Stimulated activated CD8-positive, alpha-beta memory T cell treated with anti-CD3 and anti-CD28 coated beads, Interleukin-12 subunit alpha, Interleukin-12 subunit beta, amount 100 ng/mL, for 24 hours (primary cell): ENCODE data around the gene SOX13.

ENCODE experiments used
- DNase-seq: peaks from one replicate; pipeline ENCODE4 v3.0.0-alpha.2; 2020; ENCODE audit errors: extremely low read depth

Gene SOX13

DNA sequence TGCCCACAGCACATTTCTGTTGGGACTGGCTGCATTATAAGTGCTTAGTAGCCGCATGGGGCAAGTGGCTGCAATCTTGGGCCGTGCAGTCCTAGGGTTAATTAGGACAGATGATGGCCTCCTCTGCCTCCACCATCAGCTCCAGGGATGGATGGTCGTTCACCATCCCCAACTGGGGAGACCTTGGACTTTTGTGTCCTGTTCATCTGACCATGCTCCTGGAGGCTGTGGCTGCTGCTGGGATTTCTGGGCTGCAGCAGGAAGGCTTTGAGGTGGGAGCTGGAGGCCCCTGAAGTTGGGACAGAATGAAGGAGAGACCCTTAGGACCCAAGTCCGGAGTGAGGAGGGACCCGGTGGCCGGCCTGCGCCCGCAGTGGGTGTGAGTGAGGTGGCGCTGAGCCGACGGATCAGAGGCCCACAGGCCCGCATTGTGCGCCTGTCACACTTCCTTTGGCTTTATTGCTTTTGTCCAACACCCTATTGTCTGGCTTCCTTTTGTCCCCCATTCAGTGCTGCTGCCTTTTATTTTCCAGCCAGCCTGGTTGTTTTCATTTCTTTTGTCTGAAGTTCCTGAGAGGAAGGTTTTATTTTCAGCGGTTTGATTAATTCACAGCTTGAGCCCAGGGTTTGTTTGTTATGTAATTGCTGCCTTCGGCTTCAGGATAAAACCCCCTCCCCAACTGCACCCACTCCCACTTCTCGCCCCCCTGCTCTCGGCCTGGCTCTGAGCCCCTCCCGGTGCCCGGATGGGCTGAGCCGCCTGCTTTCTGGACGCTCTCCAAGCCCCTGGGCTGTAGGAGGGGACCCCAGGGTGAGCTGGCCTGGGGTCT, 35.6 kb downstream of the SOX13 start:
- no peak for DNase-seq

DNA sequence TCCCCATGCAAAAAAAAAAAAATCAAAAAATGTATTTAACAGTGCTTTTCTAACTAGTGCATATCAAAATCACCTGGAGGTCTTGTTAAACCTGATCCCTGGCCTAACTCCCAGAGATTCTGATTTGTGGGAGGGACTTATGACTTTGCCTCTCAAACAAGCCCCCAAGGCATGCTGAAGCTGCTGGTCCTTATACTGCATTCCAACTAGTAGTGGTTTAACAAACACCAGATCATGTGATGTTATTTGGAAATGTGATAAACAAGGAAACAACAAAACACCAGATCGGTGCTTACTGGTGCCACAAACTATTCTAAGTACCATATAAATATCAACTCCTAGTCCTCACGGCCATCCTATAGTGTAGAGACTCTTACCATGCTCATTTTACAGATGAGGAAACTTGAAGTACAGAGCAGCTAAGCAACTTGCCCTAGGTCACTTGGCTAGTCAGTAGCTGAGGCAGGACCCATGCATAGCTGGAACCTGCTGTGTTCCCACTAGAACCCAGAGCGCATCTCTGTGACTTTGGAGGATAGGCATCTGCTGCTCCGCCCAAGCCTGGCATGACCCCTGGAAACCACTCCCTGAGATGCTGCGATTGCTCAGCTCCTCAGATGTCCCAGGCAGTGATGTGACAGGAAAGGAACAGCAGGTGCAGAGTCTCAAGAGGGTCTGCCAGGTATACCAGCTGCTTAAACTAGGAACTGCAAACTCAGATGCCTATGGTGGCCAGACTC, 38.1 kb downstream of the SOX13 start:
- no peak for DNase-seq

- no peak for DNase-seq
Measured at GRCh38 chr1:204112876-204113730, 40.2 kb downstream of the SOX13 start.

GRCh38 chr1:204113896-204114295, 41.0 kb downstream of the SOX13 start:
- no peak for DNase-seq

DNA sequence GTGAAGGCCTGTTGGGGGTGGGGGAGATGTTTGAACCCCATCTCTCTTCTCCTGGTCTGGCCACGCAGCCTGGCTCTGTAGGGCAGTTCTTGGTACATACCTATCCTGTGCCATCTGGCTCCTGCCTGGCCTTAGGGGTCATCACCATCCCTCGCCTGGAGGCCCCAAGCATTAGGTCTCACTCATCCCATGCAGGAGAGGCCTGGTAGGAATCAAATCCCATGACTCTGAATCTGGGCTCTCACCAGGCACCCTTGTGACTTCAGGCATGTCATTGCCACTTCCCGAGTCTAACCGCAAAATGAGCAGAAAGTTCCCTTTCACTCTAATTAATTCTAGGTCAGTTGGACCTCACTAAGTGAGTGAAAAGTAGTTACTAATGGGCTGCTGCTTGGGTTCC, 41.7 kb downstream of the SOX13 start:
- DNase-seq: no peak

GRCh38 chr1:204115116-204115515, 42.2 kb downstream of the SOX13 start:
- no peak for DNase-seq

GRCh38 chr1:204116539-204116938, 43.6 kb downstream of the SOX13 start:
- DNase-seq: no peak

- DNase-seq: no peak
Measured at GRCh38 chr1:204121840-204122555, 49.1 kb downstream of the SOX13 start.

DNA sequence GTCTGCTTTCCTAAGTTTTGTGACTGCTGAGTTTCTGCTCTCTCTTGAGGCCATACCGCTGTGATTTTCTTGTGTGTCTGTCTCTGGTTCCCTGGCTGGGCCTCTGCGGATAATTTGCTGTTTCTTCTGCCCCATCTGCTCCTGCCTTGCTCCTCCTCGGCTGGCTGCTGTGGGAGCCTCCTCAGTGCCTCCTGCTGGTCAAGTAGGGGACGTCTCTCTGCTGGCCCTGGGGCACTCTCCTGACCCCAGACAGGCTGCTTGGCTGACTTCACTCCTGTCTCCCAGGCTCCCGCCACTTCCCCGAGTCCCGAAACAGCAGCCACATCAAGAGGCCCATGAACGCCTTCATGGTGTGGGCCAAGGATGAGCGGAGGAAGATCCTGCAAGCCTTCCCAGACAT, 50.5 kb downstream of the SOX13 start:
- no peak for DNase-seq

GRCh38 chr1:204124639-204125038, 51.7 kb downstream of the SOX13 start:
- no peak for DNase-seq

- DNase-seq: no peak
Measured at GRCh38 chr1:204125759-204126351, 52.9 kb downstream of the SOX13 start.

GRCh38 chr1:204126386-204126785, 53.5 kb downstream of the SOX13 start:
- no peak for DNase-seq

DNA sequence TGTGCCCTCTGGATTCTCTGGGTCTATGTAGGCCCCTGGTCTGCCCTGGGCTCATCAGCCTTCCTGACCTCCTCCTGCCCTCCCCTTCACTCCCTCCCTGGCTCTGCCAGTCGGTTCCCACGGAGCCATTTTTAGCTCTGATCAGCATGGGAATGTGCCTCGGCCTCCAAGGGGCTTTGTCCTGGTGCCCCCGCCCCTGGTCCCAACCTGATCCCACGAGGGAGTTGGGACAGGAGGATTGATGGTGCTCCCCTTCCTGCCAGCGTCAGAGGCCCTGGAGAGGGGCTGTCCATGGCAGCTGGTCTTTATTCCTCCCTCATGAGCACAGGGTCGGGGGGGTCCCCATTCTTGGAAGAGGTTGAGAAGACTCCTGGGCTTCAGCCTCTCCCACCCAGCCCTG, 54.0 kb downstream of the SOX13 start:
- DNase-seq: no peak

DNA sequence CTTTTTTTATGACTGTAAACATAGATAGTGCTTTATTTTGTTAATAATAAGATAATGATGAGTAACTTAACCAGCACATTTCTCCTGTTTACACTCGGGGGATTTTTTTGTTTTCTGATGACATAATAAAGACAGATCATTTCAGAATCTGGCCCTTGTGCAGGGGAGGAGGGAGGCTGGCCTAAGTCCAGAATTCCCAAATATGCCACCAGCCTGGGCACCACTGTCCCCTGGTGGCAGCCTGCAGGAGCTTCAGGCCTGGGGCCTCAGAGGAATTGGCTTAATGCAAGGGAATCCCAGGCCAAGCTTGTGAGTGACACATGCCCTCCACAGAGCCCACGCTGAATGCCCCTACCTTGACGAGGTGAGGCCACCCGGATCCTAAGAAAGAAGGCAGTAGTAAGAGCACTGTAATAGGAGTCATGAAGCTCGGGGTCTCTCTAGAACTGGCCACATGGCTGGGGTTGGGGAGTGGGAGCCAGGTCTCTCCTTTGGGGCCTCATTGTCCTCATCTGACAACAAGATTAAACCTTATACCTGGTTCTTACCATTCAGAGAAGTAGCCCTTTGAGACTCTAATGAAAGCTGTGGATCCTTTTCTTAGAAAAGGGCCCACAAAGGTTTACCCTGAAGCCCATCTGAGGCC, 54.8 kb downstream of the SOX13 start:
- no peak for DNase-seq

DNA sequence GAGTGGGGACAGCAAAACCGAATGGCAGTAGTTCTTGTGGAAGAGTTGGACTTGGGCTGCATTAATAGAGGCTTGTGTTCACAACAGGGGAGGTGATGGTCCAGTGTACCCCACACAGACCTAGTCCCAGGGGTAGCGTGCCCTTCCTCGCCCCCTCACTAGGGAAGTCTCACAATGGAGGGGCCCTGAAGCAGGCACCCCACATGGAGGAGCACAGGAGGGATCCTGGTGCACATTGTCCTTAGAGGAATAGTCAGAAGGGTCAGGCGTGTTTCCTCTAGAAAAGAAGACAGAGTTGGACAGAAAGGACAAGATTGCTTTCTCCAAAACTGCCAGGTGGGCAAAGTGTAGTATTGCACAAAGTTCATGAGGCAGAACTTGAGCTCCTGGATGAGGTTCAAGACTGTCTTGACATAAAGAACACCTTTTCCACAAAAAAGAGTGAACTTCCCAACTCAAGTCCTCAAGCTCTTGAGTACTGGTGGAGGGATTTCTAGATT, 55.6 kb downstream of the SOX13 start:
- no peak for DNase-seq

DNA sequence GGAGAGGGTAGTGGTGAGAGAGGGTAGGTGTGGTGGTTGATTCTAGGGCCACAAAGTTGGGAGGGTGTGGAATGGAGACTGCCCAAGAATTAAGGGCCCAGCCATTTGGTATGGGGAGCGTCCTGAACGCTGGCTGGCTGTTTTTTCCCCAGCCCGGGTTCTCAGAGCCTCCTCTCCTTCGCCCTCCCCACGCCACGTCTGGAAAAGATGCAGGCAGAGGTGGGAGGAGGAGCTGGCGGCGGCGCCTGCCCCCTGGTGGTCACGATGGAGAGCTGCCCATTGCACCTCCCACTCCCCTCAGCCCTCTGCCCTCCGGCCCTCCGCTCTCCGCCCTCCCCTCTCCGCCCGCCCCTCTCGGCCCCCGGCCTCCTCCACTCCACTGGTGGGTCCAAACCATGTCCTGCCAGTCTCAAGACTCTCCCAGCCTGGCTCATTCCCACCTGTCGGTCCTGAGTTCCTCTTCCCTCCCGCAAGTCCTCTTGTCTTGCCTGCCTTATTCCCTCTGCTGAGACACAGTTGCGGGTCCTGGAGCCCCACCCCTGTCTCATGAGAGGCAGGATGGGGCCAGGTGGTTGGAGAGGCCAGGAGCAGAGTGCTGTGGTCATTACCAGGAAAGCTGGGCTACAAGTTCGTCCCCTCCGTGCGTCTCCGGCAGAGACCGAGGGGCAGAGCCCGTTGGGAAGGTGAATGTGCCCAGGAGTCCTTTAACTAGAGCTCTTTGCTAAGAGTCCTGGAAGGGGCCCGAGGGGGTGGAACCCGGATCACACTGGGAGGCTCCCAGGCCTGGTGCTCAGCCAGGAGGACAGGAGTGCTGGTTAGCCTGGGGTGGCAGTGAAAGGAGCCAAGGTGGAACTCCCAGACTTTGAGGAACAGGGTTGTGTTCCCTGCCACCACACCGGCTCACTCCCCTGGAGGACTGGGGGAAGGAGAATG, 56.3 kb downstream of the SOX13 start:
- DNase-seq: peak; percentile 28

- DNase-seq: no peak
Measured at GRCh38 chr1:204130178-204130577, 57.3 kb downstream of the SOX13 start.

- DNase-seq: no peak
Measured at GRCh38 chr1:204130981-204131892, 58.3 kb downstream of the SOX13 start.
